ENCODE results near the gene LAG3. TPM values are rescaled to one million over a fixed set of nuclear protein-coding genes. Genes with fewer than 3 reads are reported as not detected.

The LAG3 gene
- total RNA-seq, 1 experiment from 2014 or later, result 3.3 TPM

GRCh38 chr12:6758506-6759095 lies 13.7 kb upstream of the LAG3 start (continued):
- TF ChIP-seq REST (IDR thresholded peaks at IDR 0.05; ENCODE audit: low read depth) (no peak), CTCF (IDR thresholded peaks at IDR 0.05 in 2 of 3, conservative IDR thresholded peaks at IDR 0.05 in 1 of 3; ENCODE audit: borderline replicate concordance in 1 of 3, insufficient read depth in 1 of 3, low read depth in 2 of 3, low read length in 2 of 3) (no peak)

- Histone ChIP-seq H3K4me2 (ENCODE audit: low read length) (no peak overlapping the region), H3K36me3 (ENCODE audit: control insufficient read depth in 1 of 2, insufficient read depth in 2 of 2, low read length in 2 of 2) (no peaks in the 10 kb centered on the region), H3K27ac (ENCODE audit: low read depth, low read length) (no peak overlapping the region), H3K4me1 (ENCODE audit: control insufficient read depth in 1 of 2, insufficient read depth in 2 of 2, low read length in 2 of 2) (peaks cover 27 to 58% of the 10 kb centered on the region in 2 experiments), H2AFZ (ENCODE audit: low read depth, low read length, poor library complexity, severe bottlenecking) (no peak overlapping the region), H3K9ac (ENCODE audit: low read length) (no peak overlapping the region), H3K4me3 (replicated peaks in 1 of 2; ENCODE audit: low read depth in 1 of 2, low read length in 2 of 2) (no peak overlapping the region), H3K79me2 (ENCODE audit: insufficient read depth, low read length) (no peaks in the 10 kb centered on the region), H3K9me2 (ENCODE audit: insufficient read depth) (no peaks in the 10 kb centered on the region), H3K9me3 (ENCODE audit: control insufficient read depth in 1 of 2, insufficient read depth in 1 of 2, low read depth in 1 of 2, low read length in 2 of 2) (no peaks in the 10 kb centered on the region), H3K27me3 (ENCODE audit: insufficient read depth, low read length) (no peaks in the 10 kb centered on the region), H4K20me1 (ENCODE audit: insufficient read depth) (no peaks in the 10 kb centered on the region)
- CTCF ChIA-PET, result interaction anchor here (0.6 kb wide), 1 partner anchor 120 kb away, joined by 3 read pairs; no protein-coding TSS in a partner anchor
- BruUV-seq (replicated peaks), result no TSS peak
- POLR2A ChIA-PET, result no interaction called here
- ATAC-seq, result no peak
- no peak for DNase-seq (ENCODE audit: low read depth, low spot score)
- RAD21 ChIA-PET (ENCODE audit: low non-redundant PET in 1 of 2, low total read pairs in 2 of 2, uncharacterized antibody in 2 of 2, unreplicated experiment in 2 of 2), result no interaction called here
- intact Hi-C loops (cut with micrococcal nuclease), result no loop called here
- TF ChIP-seq JUND (IDR thresholded peaks at IDR 0.05), result no peak
- no peak for TF ChIP-seq EGR1 (IDR thresholded peaks at IDR 0.05; ENCODE audit: low read depth)
- no peak for TF ChIP-seq SRF (IDR thresholded peaks at IDR 0.05; ENCODE audit: low read depth)
- TF ChIP-seq ZBTB33 (IDR thresholded peaks at IDR 0.05; ENCODE audit: extremely low read depth, insufficient replicate concordance, low read length), result no peak
- no peak for TF ChIP-seq MAX (IDR thresholded peaks at IDR 0.05)
- no peak for TF ChIP-seq EZH2 (IDR thresholded peaks at IDR 0.05)
- TF ChIP-seq SIN3A (IDR thresholded peaks at IDR 0.05; ENCODE audit: low read depth), result no peak
- TF ChIP-seq ZFX (IDR thresholded peaks at IDR 0.05), result no peak
- TF ChIP-seq EZH2phosphoT487 (IDR thresholded peaks at IDR 0.05; ENCODE audit: borderline replicate concordance), result no peak
- no peak for TF ChIP-seq CEBPB (IDR thresholded peaks at IDR 0.05; ENCODE audit: low read depth)
- no peak for TF ChIP-seq CTCF (IDR thresholded peaks at IDR 0.05 in 2 of 3, conservative IDR thresholded peaks at IDR 0.05 in 1 of 3; ENCODE audit: borderline replicate concordance in 1 of 3, insufficient read depth in 1 of 3, low read depth in 2 of 3, low read length in 2 of 3)
- no peak for TF ChIP-seq SP1 (IDR thresholded peaks at IDR 0.05; ENCODE audit: low read depth)
- no peak for TF ChIP-seq RAD21 (IDR thresholded peaks at IDR 0.05; ENCODE audit: low read depth)
- no peak for TF ChIP-seq TCF7L2 (IDR thresholded peaks at IDR 0.05; ENCODE audit: borderline replicate concordance, extremely low read depth, insufficient read depth, insufficient read length)
Measured at GRCh38 chr12:6759741-6760140, 12.6 kb upstream of the LAG3 start.

All from HCT116 (cell line).